HUES48 (cell line): ENCODE measurements around the gene PSRC1.
"Not testable (repeated sequence)": the region's sequence is repeated elsewhere in the genome, so short reads cannot be mapped to it uniquely, and the experiment has no call there.

Experiments used
- H3K27ac ChIP-seq: one replicate; pipeline ENCODE4 v1.7.0; 2013; ENCODE audit warnings: low read depth, low read length, inconsistent platforms
- H3K27me3 ChIP-seq: 2 replicates; pipeline ENCODE4 v1.6.1; 2013; ENCODE audit warnings: mild to moderate bottlenecking, low read length; ENCODE audit not compliant: control insufficient read depth, insufficient read depth
- H3K36me3 ChIP-seq: 2 replicates; pipeline ENCODE4 v1.6.1; 2013; ENCODE audit warnings: low read length; ENCODE audit not compliant: control insufficient read depth, insufficient read depth
- H3K4me1 ChIP-seq: 2 replicates; pipeline ENCODE4 v1.6.1; 2013; ENCODE audit warnings: mild to moderate bottlenecking, low read length; ENCODE audit not compliant: control insufficient read depth, insufficient read depth
- H3K4me3 ChIP-seq: 2 replicates; pipeline ENCODE4 v1.5.1; 2013; ENCODE audit warnings: mild to moderate bottlenecking, low read depth, low read length
- H3K9ac ChIP-seq: 2 replicates; pipeline ENCODE4 v1.6.1; 2013; ENCODE audit warnings: mild to moderate bottlenecking, low read depth, low read length, moderate library complexity
- H3K9me3 ChIP-seq: 2 replicates; pipeline ENCODE4 v1.6.1; 2013; ENCODE audit warnings: low read length; ENCODE audit not compliant: control insufficient read depth, insufficient read depth

Gene PSRC1

GRCh38 chr1:109307274-109308021 is 24.5 kb upstream of the PSRC1 start:
- Histone ChIP-seq H3K36me3 (peaks cover 6% of the 10 kb centered on the region), H3K4me3 (no peak overlapping the region), H3K9me3 (no peaks in the 10 kb centered on the region), H3K9ac (no peak overlapping the region), H3K27me3 (no peaks in the 10 kb centered on the region), H3K4me1 (peaks cover 15% of the 10 kb centered on the region; the same call in 1 of the 2 replicates), H3K27ac (no peak overlapping the region)

- Histone ChIP-seq H3K27ac (no peak within 1 kb of the TSS), H3K9me3 (no peaks in the 10 kb centered on the region), H3K27me3 (no peaks in the 10 kb centered on the region), H3K4me1 (peaks cover 15% of the 10 kb centered on the region; the same call in 1 of the 2 replicates), H3K4me3 (no peak within 1 kb of the TSS), H3K36me3 (peaks cover 6% of the 10 kb centered on the region), H3K9ac (no peak within 1 kb of the TSS)
Observed at GRCh38 chr1:109306832-109307273, 23.9 kb upstream of the PSRC1 start, which contains the start of gene MYBPHL. Gene MYBPHL (minus strand): TSS chr1:109307011. CDS start chr1:109306991, 20 bp downstream.

GRCh38 chr1:109305991-109306390 is 23.0 kb upstream of the PSRC1 start:
- H3K36me3 ChIP-seq, H3K27me3 ChIP-seq, H3K27ac ChIP-seq, H3K9me3 ChIP-seq, H3K9ac ChIP-seq, H3K4me3 ChIP-seq: not testable (repeated sequence)
- H3K4me1 ChIP-seq, result peaks cover 15% of the 10 kb centered on the region; the same call in 1 of the 2 replicates

- Histone ChIP-seq H3K4me3 (no peak overlapping the region), H3K36me3 (no peaks in the 10 kb centered on the region), H3K27me3 (no peaks in the 10 kb centered on the region), H3K9me3 (no peaks in the 10 kb centered on the region), H3K9ac (no peak overlapping the region), H3K27ac (no peak overlapping the region), H3K4me1 (peaks cover 15% of the 10 kb centered on the region; the same call in 1 of the 2 replicates)
Observed at GRCh38 chr1:109304226-109304920, 21.4 kb upstream of the PSRC1 start.

- H3K9me3 ChIP-seq, result no peaks in the 10 kb centered on the region
- no peak overlapping the region for H3K9ac ChIP-seq
- no peaks in the 10 kb centered on the region for H3K27me3 ChIP-seq
- H3K4me1 ChIP-seq, result peaks cover 9% of the 10 kb centered on the region; the same call in 1 of the 2 replicates
- no peak overlapping the region for H3K4me3 ChIP-seq
- no peaks in the 10 kb centered on the region for H3K36me3 ChIP-seq
- H3K27ac ChIP-seq, result no peak overlapping the region
Observed at GRCh38 chr1:109301874-109302273, 18.9 kb upstream of the PSRC1 start.

- Histone ChIP-seq H3K4me3 (no peak overlapping the region), H3K27me3 (no peaks in the 10 kb centered on the region), H3K36me3 (no peaks in the 10 kb centered on the region), H3K9ac (no peak overlapping the region), H3K9me3 (no peaks in the 10 kb centered on the region), H3K27ac (no peak overlapping the region), H3K4me1 (0 out of 2 replicates have a peak, but pooled peaks cover 2% of the 10 kb centered on the region)
Observed at GRCh38 chr1:109300650-109301151, 17.8 kb upstream of the PSRC1 start.

GRCh38 chr1:109299558-109300343 is 16.8 kb upstream of the PSRC1 start:
- Histone ChIP-seq H3K36me3 (no peaks in the 10 kb centered on the region), H3K27me3 (no peaks in the 10 kb centered on the region), H3K27ac (no peak overlapping the region), H3K4me3 (no peak overlapping the region), H3K9me3 (no peaks in the 10 kb centered on the region), H3K4me1 (no peaks in the 10 kb centered on the region), H3K9ac (no peak overlapping the region)

GRCh38 chr1:109298666-109299557 is 16.0 kb upstream of the PSRC1 start:
- Histone ChIP-seq H3K27me3 (no peaks in the 10 kb centered on the region), H3K9ac (no peak overlapping the region), H3K36me3 (no peaks in the 10 kb centered on the region), H3K27ac (no peak overlapping the region), H3K4me3 (no peak overlapping the region), H3K9me3 (no peaks in the 10 kb centered on the region), H3K4me1 (no peaks in the 10 kb centered on the region)

- H3K36me3 ChIP-seq, result no peaks in the 10 kb centered on the region
- H3K4me3 ChIP-seq, result no peak overlapping the region
- no peaks in the 10 kb centered on the region for H3K9me3 ChIP-seq
- H3K4me1 ChIP-seq, result no peaks in the 10 kb centered on the region
- H3K27me3 ChIP-seq, result no peaks in the 10 kb centered on the region
- H3K9ac ChIP-seq, result no peak overlapping the region
- H3K27ac ChIP-seq, result no peak overlapping the region
Observed at GRCh38 chr1:109296782-109297181, 13.8 kb upstream of the PSRC1 start.
